Measurements from ENCODE around the gene EAPP. TPM values are rescaled to one million over a fixed set of nuclear protein-coding genes. Genes with fewer than 3 reads are reported as not detected.

The EAPP gene
- total and polyA plus RNA-seq, 2 of the 13 experiments (the other 11 are each of a cell fraction or from before 2014, with no cell fraction given): 68.7 to 110 TPM

DNA sequence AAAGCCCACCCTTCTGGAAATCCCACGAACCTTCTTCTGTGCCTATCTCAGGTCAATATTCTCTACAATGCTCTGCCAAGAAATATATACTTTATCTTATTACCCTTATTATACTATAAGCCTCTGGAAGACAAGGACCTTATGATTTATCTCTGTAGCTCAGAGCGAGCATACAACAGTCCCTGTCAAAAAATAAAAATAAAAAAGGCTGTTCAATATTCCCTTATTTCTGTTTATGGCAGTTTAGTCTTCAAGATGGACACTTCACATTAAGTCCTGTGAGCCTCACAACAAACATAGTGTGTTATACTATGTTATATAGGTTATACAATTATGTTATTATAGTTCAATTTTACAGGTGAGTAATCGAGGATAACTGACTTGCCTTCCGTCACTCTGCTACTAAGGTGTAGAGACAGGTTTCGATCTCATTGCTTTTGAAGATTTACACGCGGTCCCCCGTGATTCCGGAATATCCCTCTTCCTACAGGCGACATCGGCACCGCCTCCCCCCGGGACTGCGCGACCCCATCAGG is 562 bp downstream of the EAPP start:
- Histone ChIP-seq H3K36me3 (replicated peaks in 1 of 2; ENCODE audit: control insufficient read depth in 1 of 2, insufficient read depth in 2 of 2, low read length in 2 of 2) (peaks cover 6 to 22% of the 10 kb centered on the region in 2 experiments; a peak in 4 of 5 replicates), H3K4me1 (ENCODE audit: insufficient read depth, low read length) (peaks cover 25% of the 10 kb centered on the region), H3K79me2 (ENCODE audit: insufficient read depth, low read length) (peaks cover 28% of the 10 kb centered on the region), H3K27ac (ENCODE audit: extremely low read length, insufficient read depth, low read length) (peak overlapping the region; percentile 95), H2AFZ (ENCODE audit: low read length) (no peak overlapping the region), H4K20me1 (ENCODE audit: insufficient read depth, low read length) (no peaks in the 10 kb centered on the region; the same call in 1 of the 2 replicates), H3K9me3 (ENCODE audit: low read length) (no peaks in the 10 kb centered on the region), H3K4me2 (ENCODE audit: low read depth, low read length) (peak overlapping the region; percentile 82), H3K27me3 (ENCODE audit: control insufficient read depth in 1 of 2, insufficient read depth in 2 of 2, low read length in 2 of 2) (peaks cover 0 to 4% of the 10 kb centered on the region in 2 experiments; a peak in 1 of 5 replicates), H3K4me3 (replicated peaks in 1 of 3; ENCODE audit: insufficient read depth in 1 of 3, low read depth in 2 of 3, low read length in 3 of 3) (peak overlapping the region; percentile 86 to 99 (median 92)), H3K9ac (ENCODE audit: insufficient read depth, low read depth, low read length) (peak overlapping the region; percentile 100)
- intact Hi-C loops (cut with micrococcal nuclease; ENCODE audit: unreplicated experiment) (loop anchor here (5.0 kb wide), 4 partner anchors 42 to 207 kb away; partner anchors contain the start of gene SPTSSA), in situ Hi-C loops (cut with HindIII; ENCODE audit: extremely low pct_ligation_motif_present, low pct_unique_long_range_greater_than_20kb) (no loop called here)
- CTCF ChIA-PET (ENCODE audit: low intra/inter-chr PET ratio, low total read pairs): interaction anchor here (1.1 kb wide), 1 partner anchor 207 kb away, joined by 3 read pairs; no protein-coding TSS in a partner anchor
- under 1% methylated on average over 15 of the region's 15 CpGs for WGBS (ENCODE audit: low lambda C conversion rate)
- FAIRE-seq: no peak
- ATAC-seq: no peak
- TSS peak; percentile 80 for BruUV-seq (replicated peaks)
- no peak for DNase-seq (ENCODE audit: low spot score)
- POLR2A ChIA-PET: interaction anchor here (0.5 to 1.9 kb wide), 3 partner anchors 41 to 72 kb away, joined by 3 to 14 read pairs (median 3); no protein-coding TSS in a partner anchor
- TF ChIP-seq, protein P1, sequence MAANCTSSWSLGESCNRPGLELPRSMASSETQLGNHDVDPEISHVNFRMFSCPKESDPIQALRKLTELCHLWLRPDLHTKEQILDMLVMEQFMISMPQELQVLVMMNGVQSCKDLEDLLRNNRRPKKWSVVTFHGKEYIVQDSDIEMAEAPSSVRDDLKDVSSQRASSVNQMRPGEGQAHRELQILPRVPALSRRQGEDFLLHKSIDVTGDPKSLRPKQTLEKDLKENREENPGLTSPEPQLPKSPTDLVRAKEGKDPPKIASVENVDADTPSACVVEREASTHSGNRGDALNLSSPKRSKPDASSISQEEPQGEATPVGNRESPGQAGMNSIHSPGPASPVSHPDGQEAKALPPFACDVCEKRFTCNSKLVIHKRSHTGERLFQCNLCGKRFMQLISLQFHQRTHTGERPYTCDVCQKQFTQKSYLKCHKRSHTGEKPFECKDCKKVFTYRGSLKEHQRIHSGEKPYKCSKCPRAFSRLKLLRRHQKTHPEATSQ (CRISPR knock-in tag; IDR thresholded peaks at IDR 0.05; ENCODE audit: borderline replicate concordance): no peak
- TF ChIP-seq, protein P2, sequence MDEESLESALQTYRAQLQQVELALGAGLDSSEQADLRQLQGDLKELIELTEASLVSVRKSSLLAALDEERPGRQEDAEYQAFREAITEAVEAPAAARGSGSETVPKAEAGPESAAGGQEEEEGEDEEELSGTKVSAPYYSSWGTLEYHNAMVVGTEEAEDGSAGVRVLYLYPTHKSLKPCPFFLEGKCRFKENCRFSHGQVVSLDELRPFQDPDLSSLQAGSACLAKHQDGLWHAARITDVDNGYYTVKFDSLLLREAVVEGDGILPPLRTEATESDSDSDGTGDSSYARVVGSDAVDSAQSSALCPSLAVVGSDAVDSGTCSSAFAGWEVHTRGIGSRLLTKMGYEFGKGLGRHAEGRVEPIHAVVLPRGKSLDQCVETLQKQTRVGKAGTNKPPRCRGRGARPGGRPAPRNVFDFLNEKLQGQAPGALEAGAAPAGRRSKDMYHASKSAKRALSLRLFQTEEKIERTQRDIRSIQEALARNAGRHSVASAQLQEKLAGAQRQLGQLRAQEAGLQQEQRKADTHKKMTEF (CRISPR knock-in tag; IDR thresholded peaks at IDR 0.05): no peak
- no peak for TF ChIP-seq ZFP36L2 (CRISPR knock-in tag; IDR thresholded peaks at IDR 0.05)
- no peak for TF ChIP-seq MTA3 (CRISPR knock-in tag; IDR thresholded peaks at IDR 0.05)
- TF ChIP-seq ETV5 (CRISPR knock-in tag; IDR thresholded peaks at IDR 0.05; ENCODE audit: borderline replicate concordance): no peak
- TF ChIP-seq XRCC5 (optimal IDR thresholded peaks at IDR 0.05; ENCODE audit: low read length): no peak
- TF ChIP-seq, protein P3, sequence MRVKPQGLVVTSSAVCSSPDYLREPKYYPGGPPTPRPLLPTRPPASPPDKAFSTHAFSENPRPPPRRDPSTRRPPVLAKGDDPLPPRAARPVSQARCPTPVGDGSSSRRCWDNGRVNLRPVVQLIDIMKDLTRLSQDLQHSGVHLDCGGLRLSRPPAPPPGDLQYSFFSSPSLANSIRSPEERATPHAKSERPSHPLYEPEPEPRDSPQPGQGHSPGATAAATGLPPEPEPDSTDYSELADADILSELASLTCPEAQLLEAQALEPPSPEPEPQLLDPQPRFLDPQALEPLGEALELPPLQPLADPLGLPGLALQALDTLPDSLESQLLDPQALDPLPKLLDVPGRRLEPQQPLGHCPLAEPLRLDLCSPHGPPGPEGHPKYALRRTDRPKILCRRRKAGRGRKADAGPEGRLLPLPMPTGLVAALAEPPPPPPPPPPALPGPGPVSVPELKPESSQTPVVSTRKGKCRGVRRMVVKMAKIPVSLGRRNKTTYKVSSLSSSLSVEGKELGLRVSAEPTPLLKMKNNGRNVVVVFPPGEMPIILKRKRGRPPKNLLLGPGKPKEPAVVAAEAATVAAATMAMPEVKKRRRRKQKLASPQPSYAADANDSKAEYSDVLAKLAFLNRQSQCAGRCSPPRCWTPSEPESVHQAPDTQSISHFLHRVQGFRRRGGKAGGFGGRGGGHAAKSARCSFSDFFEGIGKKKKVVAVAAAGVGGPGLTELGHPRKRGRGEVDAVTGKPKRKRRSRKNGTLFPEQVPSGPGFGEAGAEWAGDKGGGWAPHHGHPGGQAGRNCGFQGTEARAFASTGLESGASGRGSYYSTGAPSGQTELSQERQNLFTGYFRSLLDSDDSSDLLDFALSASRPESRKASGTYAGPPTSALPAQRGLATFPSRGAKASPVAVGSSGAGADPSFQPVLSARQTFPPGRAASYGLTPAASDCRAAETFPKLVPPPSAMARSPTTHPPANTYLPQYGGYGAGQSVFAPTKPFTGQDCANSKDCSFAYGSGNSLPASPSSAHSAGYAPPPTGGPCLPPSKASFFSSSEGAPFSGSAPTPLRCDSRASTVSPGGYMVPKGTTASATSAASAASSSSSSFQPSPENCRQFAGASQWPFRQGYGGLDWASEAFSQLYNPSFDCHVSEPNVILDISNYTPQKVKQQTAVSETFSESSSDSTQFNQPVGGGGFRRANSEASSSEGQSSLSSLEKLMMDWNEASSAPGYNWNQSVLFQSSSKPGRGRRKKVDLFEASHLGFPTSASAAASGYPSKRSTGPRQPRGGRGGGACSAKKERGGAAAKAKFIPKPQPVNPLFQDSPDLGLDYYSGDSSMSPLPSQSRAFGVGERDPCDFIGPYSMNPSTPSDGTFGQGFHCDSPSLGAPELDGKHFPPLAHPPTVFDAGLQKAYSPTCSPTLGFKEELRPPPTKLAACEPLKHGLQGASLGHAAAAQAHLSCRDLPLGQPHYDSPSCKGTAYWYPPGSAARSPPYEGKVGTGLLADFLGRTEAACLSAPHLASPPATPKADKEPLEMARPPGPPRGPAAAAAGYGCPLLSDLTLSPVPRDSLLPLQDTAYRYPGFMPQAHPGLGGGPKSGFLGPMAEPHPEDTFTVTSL (CRISPR knock-in tag; IDR thresholded peaks at IDR 0.05; ENCODE audit: borderline replicate concordance): 0 out of 2 replicates have a peak, but pooled peaks have one; percentile 60
- TF ChIP-seq ZBTB7B (CRISPR knock-in tag; IDR thresholded peaks at IDR 0.05): no peak
- no peak for TF ChIP-seq FOXA3 (CRISPR knock-in tag; IDR thresholded peaks at IDR 0.05)
- TF ChIP-seq, protein P4, sequence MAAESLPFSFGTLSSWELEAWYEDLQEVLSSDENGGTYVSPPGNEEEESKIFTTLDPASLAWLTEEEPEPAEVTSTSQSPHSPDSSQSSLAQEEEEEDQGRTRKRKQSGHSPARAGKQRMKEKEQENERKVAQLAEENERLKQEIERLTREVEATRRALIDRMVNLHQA (CRISPR knock-in tag; IDR thresholded peaks at IDR 0.05): no peak
- TF ChIP-seq IKZF4 (CRISPR knock-in tag; IDR thresholded peaks at IDR 0.05; ENCODE audit: borderline replicate concordance, low read depth, not compliant biosample characterization): no peak
- TF ChIP-seq ZNF30 (CRISPR knock-in tag; IDR thresholded peaks at IDR 0.05): peak; percentile 18; the same call in 1 of the 2 replicates
